Chondrocyte (in vitro differentiated cells): ENCODE results near the gene IL17D. TPM values are rescaled to one million over a fixed set of nuclear protein-coding genes. Genes with fewer than 3 reads are reported as not detected.
"Not testable (repeated sequence)": the region's sequence is repeated elsewhere in the genome, so short reads cannot be mapped to it uniquely, and the experiment has no call there.

Source experiments
- DNase-seq: peaks from one replicate; pipeline ENCODE4 v3.0.0; 2021; ENCODE audit warnings: mixed read lengths, low spot score
- H3K27ac Mint-ChIP-seq: one replicate; pipeline ENCODE4 v1.8.0; 2021; ENCODE audit warnings: mild to moderate bottlenecking, moderate library complexity, mixed read lengths; ENCODE audit not compliant: unreplicated experiment
- H3K27me3 Mint-ChIP-seq: 2 replicates; pipeline ENCODE4 v1.8.0; 2021; ENCODE audit warnings: low read depth, mixed read lengths
- H3K36me3 Mint-ChIP-seq: 2 replicates; pipeline ENCODE4 v1.8.0; 2021; ENCODE audit warnings: low read depth, mixed read lengths
- H3K4me1 Mint-ChIP-seq: 2 replicates; pipeline ENCODE4 v1.8.0; 2021; ENCODE audit warnings: low read depth, mild to moderate bottlenecking, mixed read lengths
- H3K4me3 Mint-ChIP-seq: one replicate; pipeline ENCODE4 v1.8.0; 2021; ENCODE audit warnings: mild to moderate bottlenecking, moderate library complexity, mixed read lengths; ENCODE audit not compliant: unreplicated experiment
- H3K9me3 Mint-ChIP-seq: 2 replicates; pipeline ENCODE4 v1.8.0; 2021; ENCODE audit warnings: low read depth, mixed read lengths
- total RNA-seq: library from RNA; stranded (reverse); gene quantifications from 3 replicates; pipeline ENCODE4 v1.2.1, GENCODE V29; 2021
- TF ChIP-seq, protein P1 (sequence below): fragments of 200-600 bp; sonication (generic); IDR thresholded peaks from 2 replicates; pipeline ENCODE4 v1.5.0; 2021; ENCODE audit warnings: antibody characterized with exemption, mild to moderate bottlenecking, moderate library complexity

Gene IL17D
- total RNA-seq, 1 donor from 2014 or later: 12.1 TPM

GRCh38 chr13:20676213-20676612 is 27.3 kb upstream of the IL17D start:
- DNase-seq: no peak
- Mint-ChIP-seq H3K27me3 (no peaks in the 10 kb centered on the region), H3K27ac (no peak overlapping the region), H3K4me3 (no peak overlapping the region), H3K4me1 (peaks cover under 1% of the 10 kb centered on the region), H3K36me3 (peaks cover 3% of the 10 kb centered on the region), H3K9me3 (no peaks in the 10 kb centered on the region)
- TF ChIP-seq, protein P1, sequence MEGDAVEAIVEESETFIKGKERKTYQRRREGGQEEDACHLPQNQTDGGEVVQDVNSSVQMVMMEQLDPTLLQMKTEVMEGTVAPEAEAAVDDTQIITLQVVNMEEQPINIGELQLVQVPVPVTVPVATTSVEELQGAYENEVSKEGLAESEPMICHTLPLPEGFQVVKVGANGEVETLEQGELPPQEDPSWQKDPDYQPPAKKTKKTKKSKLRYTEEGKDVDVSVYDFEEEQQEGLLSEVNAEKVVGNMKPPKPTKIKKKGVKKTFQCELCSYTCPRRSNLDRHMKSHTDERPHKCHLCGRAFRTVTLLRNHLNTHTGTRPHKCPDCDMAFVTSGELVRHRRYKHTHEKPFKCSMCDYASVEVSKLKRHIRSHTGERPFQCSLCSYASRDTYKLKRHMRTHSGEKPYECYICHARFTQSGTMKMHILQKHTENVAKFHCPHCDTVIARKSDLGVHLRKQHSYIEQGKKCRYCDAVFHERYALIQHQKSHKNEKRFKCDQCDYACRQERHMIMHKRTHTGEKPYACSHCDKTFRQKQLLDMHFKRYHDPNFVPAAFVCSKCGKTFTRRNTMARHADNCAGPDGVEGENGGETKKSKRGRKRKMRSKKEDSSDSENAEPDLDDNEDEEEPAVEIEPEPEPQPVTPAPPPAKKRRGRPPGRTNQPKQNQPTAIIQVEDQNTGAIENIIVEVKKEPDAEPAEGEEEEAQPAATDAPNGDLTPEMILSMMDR: no peak

DNA sequence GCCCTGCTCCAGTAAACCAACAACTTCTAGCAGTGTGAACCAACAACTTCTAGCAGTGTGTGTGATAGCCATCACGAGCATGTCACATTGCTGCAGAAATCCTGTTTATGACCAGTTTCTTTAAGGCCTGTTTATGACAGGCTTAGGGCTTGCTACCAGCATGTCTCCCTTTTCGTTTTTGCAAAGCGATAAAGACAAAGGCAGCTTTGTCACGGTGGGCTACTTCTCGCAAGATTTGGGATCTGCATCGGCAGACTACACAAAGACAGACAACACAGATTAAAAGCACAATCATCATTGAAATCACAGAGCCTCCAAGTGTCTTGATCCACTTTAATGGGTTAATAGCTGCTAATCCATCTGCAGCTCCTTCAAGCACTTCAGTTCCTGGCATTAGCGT is 24.9 kb upstream of the IL17D start:
- H3K27me3 Mint-ChIP-seq, H3K4me3 Mint-ChIP-seq, DNase-seq, H3K36me3 Mint-ChIP-seq, H3K4me1 Mint-ChIP-seq, H3K9me3 Mint-ChIP-seq, H3K27ac Mint-ChIP-seq: not testable (repeated sequence)

DNA sequence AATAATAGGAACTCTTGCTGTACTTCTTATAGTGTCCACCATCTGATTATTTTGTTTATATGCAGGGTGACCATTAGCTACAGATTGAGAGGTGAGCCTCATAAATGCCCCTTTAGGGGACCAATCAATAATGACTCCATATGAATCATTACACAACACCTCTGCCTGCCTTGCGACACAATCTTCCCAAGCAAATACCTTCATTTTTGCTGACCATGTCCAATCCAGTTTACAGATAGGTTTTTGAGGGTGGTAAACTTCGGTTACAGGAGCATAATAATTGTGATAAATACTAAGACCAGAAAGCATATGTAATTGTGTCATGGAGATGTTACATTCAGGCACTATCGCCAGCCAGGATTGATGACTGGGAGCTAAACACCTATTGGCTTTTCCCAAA is 23.6 kb upstream of the IL17D start:
- H3K27ac Mint-ChIP-seq: no peak overlapping the region
- no peak for DNase-seq
- H3K36me3 Mint-ChIP-seq: peaks cover 3% of the 10 kb centered on the region
- no peak overlapping the region for H3K4me3 Mint-ChIP-seq
- TF ChIP-seq, protein P1: no peak
- no peaks in the 10 kb centered on the region for H3K9me3 Mint-ChIP-seq
- H3K4me1 Mint-ChIP-seq: peaks cover 6% of the 10 kb centered on the region
- H3K27me3 Mint-ChIP-seq: no peaks in the 10 kb centered on the region

- Mint-ChIP-seq H3K4me3 (no peak overlapping the region), H3K27ac (no peak overlapping the region), H3K9me3 (no peaks in the 10 kb centered on the region), H3K27me3 (no peaks in the 10 kb centered on the region), H3K36me3 (peaks cover 3% of the 10 kb centered on the region), H3K4me1 (peaks cover 6% of the 10 kb centered on the region)
- no peak for DNase-seq
- TF ChIP-seq, protein P1: no peak
Measured at GRCh38 chr13:20680416-20681080, 23.0 kb upstream of the IL17D start.

DNA sequence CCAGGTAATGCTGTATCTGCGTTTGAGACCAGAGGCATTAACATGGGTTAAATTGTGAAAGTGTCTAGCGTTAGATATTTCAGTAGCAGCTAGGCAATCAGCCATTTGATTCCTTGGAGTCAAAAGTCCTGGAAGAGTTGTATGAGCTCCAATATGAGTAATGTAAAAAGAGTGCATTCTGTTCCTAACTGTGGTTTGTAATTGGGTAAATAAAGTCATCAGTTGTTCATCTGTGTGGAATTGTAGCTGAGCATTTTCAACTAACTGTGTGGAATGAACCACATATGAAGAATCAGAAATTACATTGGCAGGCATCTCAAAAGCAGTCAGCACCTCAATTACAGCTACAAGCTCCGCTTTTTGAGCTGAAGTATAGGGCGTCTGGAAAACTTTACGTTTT is 22.0 kb upstream of the IL17D start:
- not testable (repeated sequence) for H3K4me3 Mint-ChIP-seq, DNase-seq, H3K36me3 Mint-ChIP-seq, H3K9me3 Mint-ChIP-seq, H3K27ac Mint-ChIP-seq, H3K27me3 Mint-ChIP-seq, H3K4me1 Mint-ChIP-seq

DNA sequence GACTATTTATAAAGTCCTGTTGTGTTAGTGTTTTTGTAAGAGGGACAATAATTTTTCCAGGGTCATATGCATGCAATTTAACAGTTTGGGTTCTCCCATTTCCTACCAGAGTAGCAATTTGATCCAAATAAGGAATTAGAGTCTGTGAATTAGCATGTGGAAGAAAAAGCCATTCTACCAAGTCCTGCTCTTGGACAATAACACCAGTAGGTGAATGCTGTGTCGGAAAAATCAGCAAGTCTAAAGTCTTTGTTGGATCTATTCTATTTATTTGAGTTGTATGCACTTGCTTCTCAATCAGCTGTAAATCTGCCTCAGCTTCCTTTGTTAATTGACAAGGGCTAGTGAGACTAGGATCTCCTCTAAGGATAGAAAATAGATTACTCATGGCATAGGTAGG is 21.4 kb upstream of the IL17D start:
- TF ChIP-seq, protein P1: no peak
- no peak overlapping the region for H3K4me3 Mint-ChIP-seq
- DNase-seq: no peak
- no peaks in the 10 kb centered on the region for H3K36me3 Mint-ChIP-seq
- H3K9me3 Mint-ChIP-seq: no peaks in the 10 kb centered on the region
- peaks cover 14% of the 10 kb centered on the region for H3K4me1 Mint-ChIP-seq
- H3K27me3 Mint-ChIP-seq: no peaks in the 10 kb centered on the region
- H3K27ac Mint-ChIP-seq: no peak overlapping the region
